Measurements from ENCODE around the gene PCDH9.

Gene PCDH9

DNA sequence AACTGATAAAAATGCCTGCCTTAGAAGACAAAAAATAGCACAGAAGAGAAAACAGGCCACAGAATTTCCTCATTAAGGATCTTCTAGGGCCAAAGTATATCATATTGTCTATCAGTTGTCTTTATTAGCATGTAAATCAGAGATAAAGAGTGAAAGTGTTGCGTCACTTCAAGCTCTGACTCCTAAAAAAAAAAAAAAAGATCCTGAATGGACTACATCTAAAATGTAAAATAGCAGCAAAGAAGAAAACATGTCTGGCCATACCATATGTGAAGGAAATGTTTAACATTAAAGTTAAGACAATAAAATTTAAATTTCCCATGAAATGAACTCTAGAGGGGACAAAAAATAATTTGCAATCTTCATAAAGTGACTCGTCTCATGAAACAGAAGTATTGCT lies 237.4 kb downstream of the PCDH9 start:
- in situ Hi-C loops (cut with MboI; ENCODE audit: low sequenced_read_pairs): no loop called here

DNA sequence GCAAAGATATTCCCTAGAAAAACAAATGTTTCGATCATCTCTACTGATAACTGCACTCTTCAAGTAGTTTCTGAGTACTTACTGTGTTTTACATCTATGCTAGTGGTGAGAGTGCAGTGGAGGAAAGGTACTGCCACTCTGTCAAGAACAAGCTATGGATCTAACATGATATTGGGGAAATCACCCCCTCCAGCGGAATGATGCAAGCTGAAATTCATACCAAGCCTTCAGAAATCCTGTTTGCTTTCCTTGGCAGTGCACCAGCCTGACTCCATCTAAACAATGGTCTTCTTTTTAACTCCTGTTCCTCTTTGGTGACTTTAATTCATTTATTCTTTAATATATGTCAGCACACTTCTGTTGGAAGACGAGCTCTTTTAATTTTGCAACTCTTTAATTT lies 238.0 kb downstream of the PCDH9 start:
- in situ Hi-C loops (cut with MboI; ENCODE audit: low sequenced_read_pairs): no loop called here

DNA sequence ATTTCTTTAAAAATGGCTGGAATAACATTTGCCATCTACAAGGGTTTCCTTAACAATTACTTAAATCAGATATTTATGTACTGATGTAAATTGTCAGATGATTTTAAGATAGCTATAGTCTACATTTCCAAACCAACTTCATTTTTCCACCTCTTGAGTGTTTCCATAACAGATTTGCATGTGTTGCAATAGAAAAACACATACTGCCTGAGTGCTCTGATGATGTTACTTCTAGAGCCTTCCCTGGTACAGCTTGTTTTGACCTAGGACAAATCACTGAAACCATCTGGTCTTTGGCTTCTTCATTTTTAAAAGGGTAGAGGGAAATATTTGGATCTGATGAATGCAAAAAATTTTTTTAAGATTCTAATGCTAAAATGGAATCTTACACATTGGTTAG lies 245.9 kb downstream of the PCDH9 start:
- in situ Hi-C loops (cut with MboI; ENCODE audit: low sequenced_read_pairs): no loop called here

DNA sequence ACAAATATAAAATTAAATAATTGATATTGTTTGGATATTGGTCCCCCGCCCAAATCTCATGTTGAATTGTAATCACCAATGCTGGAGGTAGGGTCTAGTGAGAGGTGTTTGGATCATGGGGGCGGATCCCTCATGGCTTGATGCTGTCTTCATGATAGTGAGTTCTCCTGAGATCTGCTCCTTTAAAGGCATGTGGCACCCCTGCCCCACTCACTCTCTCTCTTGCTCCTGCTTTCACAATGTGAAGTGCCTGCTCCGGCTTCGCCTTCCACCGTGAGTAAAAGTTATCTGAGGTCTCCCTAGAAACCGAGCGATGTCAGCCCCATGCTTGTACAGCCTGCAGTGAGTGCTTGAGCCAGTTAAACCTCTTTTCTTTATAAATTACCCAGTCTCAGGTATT lies 248.2 kb downstream of the PCDH9 start:
- in situ Hi-C loops (cut with MboI; ENCODE audit: low sequenced_read_pairs): no loop called here

DNA sequence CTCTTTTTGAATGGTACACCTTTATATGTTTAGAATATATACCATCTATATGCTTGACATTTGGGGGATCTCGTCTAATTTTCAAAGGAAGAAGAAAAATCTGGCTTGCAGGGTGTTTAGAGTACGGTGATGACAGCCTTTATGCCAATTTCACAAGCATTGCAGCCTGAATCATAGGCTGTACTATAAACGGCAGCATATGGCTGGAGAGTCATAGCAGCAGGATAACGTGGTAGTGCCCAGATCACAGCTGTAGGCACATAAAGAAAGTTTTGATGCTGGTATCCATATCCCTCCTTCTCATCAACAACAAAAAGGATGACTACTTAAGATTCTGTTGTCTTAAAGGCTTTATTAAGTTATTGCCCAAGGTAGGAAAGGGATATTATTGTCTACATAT lies 253.0 kb downstream of the PCDH9 start:
- in situ Hi-C loops (cut with MboI; ENCODE audit: low sequenced_read_pairs): no loop called here

DNA sequence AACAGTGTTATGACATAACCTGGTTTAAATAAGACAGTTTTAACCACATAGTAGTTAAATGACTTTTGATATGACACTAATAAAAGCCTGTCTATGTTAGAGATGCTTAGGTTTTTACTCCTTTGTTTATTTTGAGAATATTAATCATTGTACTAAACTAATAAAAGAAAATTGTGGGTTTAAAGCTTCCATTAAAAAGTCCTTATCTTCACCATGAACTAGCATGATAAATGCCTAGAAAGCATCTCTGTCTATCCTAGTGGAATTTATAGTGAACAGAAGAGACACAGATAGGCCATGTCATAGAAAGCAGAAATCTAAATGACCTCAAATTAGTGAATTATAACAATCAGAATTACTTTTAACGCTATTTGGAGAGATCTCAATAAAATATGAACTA lies 255.2 kb downstream of the PCDH9 start:
- in situ Hi-C loops (cut with MboI; ENCODE audit: low sequenced_read_pairs): no loop called here

DNA sequence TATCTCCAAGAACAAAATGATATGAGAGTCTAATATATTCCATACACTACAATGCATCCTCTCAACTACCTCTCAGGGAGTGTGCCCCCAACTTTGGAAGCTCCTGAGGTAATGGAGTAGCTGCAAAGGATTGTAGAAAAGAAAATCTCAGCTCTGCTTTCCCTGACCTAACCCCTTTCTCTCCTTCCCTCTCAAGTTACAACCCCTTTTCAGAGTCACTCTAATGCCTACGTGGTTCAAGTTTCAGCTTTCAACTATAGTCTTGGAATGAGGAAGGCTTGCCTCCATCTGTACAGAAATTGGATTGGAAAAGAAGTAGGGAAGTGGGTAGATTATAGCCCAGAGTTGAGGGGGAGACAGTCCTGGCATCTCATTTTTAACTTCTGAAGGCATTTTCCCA lies 256.0 kb downstream of the PCDH9 start:
- in situ Hi-C loops (cut with MboI; ENCODE audit: low sequenced_read_pairs): no loop called here

DNA sequence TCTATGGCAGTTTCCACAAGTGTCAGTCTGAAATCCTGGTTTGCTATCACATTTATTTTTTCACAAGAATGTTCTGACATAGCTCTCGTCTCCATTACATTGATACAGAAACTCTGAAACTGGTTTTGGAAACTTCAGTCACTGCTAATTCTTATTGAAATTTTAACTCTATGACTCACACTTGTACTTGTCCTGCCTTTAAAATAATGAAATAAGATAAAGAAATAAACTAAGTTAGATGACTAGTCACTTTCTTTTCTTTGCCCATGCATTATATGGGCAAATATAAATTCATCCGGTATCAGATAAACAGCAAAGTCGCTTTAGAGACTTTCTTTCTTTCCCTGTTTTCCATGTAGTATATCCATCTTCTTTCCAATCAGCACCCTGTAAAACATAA lies 257.5 kb downstream of the PCDH9 start:
- in situ Hi-C loops (cut with MboI; ENCODE audit: low sequenced_read_pairs): no loop called here

DNA sequence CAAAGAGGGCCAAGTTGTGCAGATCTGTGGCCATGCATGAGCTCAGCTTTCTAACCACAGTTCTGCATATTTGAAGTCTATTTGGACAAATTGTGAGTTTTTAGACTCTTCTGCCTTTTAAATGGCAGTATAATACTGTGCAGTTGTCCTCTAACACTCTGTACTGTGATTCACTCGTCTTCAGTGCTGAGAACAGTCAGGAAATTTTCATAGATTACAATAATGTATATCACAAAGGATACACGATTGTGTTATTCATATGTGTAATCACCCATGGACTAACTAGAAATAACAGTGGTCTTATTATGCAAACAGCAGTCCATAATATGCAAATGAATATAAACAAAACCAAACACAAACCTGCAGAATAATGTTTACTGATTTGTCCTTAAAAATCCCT lies 259.1 kb downstream of the PCDH9 start:
- in situ Hi-C loops (cut with MboI; ENCODE audit: low sequenced_read_pairs): no loop called here

DNA sequence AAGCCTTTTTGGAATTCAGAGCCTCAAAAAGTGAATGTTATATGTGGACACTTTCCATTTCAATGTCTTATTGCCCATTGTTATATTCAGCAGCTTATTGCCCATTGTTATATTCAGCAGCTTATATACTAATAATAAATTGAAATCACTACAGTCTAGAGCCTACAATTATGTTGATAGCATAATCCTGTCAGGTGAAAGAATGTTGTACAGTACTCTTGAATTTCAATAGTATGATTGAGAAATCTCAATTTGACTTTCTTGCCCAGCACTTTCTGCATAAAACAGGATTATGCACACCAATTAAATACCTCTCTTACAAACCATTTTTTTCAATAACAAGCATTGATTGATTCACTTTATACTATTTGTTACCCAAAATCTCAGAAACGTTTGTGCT lies 260.8 kb downstream of the PCDH9 start:
- in situ Hi-C loops (cut with MboI; ENCODE audit: low sequenced_read_pairs): no loop called here

DNA sequence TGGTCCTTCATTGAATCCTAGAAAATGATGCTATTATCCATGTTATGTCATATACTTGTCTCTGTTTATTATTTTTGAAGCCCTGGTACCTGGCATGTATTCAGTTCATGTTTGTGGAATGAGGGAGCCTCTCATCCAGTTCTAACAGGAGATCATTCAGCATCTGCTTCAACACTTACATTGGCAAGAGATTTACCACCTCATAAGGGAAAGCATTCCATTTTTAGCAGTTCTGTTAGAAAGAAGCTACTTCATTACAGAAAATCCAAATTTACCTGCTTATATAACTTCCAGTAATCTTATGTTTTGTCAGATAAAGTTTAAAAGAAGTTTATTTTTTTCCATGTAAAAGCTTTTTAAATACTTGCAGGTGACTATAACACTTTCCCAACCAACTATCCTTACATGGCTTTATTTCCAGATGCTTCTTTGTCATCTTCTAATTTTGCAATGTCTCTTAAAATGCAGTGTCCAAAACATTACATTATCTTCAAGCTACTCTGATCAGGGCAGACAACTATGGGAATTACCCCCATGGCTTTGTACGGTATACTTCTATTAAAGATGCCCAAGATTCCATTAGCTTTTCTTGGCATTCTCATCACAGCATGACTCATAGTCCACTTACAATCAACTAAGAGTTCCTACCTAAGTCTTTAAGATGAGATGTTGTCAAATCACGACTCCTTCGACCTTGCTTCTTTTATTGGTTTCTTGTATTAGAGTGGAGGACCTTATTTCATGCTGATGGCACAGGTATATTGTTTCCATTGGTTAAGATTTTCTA lies 262.1 kb downstream of the PCDH9 start:
- in situ Hi-C loops (cut with MboI; ENCODE audit: low sequenced_read_pairs): no loop called here

DNA sequence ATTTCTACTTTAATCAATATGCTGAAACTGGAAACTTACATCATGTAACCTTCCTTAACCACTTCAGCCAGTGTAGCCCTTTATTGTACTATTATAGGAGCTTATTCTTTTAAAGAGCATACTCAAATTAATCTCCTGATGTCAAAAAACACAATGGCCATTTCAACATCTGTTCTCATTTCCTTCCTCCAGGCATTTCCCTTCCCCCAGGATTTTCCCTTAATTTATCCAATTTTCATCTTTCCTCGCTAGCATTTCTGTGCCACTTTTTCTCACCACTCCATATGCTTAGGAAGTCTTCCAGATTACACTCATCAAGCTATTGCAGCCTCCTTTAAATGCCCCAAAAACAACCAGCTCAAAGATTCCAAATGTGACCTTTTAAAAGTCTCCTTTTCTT lies 265.0 kb downstream of the PCDH9 start:
- in situ Hi-C loops (cut with MboI; ENCODE audit: low sequenced_read_pairs): no loop called here

DNA sequence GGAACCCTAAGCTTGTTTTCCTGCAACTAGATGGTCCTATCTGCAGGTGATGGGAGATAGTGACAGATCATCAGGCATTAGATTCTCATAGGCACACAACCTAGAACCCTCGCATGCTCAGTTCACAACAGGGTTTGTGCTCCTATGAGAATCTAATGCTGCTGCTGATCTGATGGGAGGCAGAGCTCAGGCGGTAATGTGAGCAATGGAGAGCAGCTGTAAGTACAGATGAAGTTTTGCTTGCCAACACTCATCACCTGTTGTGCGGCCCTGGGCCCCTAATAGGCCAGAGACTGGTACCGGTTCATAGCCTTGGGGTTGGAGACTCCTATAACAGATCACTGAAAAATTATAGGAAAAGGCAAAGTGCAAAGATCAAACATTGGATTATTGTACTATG lies 267.2 kb downstream of the PCDH9 start:
- in situ Hi-C loops (cut with MboI; ENCODE audit: low sequenced_read_pairs): no loop called here

DNA sequence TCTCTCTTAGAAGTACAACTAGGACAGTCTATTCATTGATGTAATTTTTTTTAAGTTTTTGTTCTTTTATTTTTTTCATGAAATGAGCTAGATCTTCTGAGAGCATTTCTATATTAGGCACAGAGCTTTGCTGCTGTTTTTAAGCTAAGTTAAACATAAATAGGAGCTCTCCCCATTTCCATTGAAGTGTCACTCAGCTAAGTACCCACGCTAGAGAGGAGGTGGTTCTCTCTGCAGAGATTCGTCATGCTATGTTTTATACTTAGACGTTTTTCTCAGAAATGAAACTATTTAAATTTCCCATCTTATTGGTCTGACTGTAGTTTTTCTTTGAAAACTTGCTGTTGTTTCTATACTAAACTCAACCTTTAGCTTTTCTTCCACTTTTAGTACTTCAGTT lies 271.5 kb downstream of the PCDH9 start:
- in situ Hi-C loops (cut with MboI; ENCODE audit: low sequenced_read_pairs): no loop called here

DNA sequence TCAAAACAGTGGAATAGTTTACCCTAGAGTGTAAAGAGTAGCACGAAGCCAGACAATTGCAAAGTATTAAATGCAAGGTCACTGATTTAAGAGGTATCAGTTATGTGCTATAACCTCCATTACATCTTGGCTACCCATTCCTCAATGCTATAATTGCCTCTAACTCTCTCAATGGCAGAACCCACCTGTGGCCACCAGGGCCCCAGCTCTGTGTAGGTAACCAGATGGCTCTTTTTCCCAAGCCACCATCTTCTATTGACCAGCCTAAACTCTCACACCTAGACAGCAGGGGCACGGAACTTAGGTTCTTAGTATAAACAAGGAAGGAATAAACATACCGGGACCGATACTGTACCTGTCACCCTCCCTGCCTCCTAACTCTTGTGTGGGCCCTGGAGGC lies 277.6 kb downstream of the PCDH9 start:
- in situ Hi-C loops (cut with MboI; ENCODE audit: low sequenced_read_pairs): no loop called here

DNA sequence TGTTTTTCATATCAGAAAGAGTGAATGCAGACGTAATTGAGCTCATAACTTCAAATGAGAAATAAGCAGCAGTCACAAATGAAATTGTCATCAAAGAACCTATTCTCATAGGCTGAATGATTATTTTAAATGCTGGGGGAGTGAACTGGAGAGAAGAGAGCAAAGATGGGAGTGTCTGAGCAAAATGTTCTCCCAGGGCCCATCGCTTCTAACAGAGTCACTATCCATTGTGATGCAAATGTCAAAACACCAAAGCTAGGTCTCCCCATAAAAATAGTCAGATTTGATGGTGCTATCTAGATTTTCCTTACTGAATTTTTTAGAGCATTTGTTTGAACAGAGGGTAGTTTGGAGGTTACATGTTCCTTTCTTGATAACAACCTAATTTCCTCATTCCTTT lies 278.7 kb downstream of the PCDH9 start:
- in situ Hi-C loops (cut with MboI; ENCODE audit: low sequenced_read_pairs): no loop called here

DNA sequence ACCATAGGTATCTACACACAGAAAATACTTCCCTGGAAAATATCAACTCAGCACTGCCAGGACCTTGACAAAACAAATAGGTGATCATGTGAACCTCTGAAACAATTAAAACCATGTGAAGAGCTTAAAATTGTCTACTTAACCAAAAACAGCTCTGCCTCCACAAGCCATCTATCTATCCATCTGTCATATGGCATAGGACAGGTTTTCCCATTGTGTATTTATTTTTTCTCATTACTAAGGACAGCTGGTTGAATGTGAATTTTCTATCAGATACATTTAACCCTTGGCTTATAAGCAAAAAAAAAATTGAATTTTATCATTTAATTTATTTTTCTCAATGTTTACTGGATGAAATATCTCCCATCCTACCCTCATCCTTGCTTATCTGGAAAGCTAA lies 279.5 kb downstream of the PCDH9 start:
- in situ Hi-C loops (cut with MboI; ENCODE audit: low sequenced_read_pairs): no loop called here

DNA sequence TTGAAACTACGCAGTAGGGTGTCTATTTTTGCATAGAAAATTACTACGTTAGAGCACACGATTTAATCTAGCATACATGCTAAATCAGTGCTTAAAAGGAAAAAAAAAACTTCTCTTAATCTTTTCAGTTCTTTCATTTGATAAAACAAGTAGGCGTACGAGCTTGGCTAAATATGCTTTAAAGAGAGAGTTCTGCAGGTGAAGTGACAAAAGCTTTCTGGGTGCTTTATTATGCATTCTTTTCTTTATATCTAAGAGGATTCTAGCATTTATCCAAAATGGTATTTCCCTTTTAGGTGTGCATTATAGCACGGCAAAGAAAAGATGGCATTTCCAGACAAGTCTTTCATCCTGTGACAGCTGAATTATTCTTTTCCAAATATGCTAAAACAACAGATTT lies 281.2 kb downstream of the PCDH9 start:
- in situ Hi-C loops (cut with MboI; ENCODE audit: low sequenced_read_pairs): no loop called here

DNA sequence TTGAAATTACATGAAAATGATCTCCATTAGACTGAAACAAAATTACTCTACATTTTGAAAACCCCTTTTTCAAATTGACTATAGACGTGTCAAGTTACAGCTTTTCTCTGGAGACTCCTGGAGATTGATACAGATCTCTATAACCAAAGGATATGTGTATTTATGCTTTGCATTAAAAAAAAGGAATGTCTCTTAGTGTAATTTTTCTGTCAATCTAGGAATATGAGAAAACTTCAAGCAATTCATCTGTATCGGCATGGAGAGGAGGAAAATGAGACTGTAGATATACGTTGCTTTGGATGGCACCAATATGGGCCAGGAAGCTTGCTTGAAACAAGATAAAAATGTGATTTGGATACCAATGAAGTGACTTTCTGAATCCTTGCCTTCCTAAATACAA lies 286.6 kb downstream of the PCDH9 start:
- in situ Hi-C loops (cut with MboI; ENCODE audit: low sequenced_read_pairs): no loop called here

DNA sequence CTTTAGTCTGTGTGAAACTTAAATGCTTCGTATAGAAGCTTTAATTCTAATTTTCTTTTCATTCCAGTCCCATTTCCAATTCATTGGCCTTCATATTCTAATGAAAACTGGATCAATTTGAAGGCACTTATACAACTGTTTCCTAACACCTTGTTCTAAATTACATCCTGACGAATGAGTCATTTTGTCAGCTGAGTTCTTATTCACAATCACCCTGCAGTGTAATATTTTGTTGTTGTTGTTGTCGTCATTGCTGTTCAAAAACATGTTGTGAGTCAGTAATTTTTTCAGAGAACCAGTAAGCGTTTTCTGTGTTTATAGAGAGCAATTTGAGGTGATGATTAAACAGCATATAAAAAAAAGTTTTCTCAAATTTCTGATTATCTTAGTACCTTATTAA lies 290.0 kb downstream of the PCDH9 start:
- in situ Hi-C loops (cut with MboI; ENCODE audit: low sequenced_read_pairs): no loop called here

DNA sequence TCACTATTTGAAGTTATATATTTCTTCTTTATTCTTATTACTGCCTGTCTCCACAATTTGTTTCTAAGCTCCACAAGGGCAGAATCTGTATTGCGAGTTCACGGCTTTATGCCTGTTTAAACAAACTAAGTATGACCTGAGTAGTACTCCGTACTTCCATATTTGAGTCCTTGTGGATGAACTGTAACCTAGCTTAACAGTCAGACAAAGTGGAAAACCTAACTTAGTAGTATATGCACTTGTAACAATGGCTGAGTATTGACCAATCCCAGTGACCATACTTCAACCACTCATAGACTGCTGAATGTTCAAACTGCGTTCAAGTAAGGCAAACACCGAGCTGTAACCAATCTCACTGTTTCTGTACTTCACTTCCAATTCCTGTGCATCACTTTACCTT lies 292.7 kb downstream of the PCDH9 start:
- in situ Hi-C loops (cut with MboI; ENCODE audit: low sequenced_read_pairs): no loop called here

DNA sequence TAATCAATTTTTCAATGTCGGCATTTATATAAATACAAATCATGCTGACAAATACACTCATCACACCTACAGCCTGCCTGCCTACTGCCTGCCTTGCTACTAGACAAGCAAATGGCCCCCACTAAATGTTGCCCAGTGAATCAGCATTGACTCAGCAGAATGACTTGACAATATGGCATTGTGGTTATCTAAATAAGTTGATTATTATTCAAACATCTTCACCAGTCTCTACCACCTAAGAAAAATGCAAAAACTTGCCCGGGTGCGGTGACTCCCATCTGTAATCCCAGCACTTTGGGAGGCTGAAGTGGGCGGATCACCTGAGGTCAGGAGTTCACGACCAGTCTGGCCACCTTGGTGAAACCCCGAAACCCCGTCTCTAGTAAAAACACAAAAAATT lies 296.1 kb downstream of the PCDH9 start:
- in situ Hi-C loops (cut with MboI; ENCODE audit: low sequenced_read_pairs): no loop called here

DNA sequence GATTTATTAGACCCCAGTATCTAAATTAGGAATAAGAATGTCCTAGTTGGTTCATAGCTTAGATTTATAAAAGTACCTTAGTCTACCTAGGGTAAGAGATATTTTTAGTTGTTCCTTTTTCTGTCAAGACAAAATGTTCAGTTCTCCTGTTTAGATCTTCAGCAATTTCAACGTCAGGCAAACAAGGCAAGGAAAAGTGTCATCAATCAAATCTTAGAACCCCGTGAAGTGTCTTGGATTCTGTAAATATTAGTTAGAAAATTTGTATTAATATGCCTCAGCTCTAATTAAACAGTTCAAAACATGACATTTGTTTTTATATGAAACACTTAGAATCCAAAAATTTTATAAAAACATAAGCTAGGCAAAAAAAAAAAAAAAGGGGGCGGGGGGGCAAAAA lies 296.6 kb downstream of the PCDH9 start:
- in situ Hi-C loops (cut with MboI; ENCODE audit: low sequenced_read_pairs): no loop called here
